GM18526 (cell line): ENCODE measurements around the gene MYBL2.

Source experiments
- POLR2A ChIP-seq: IDR thresholded peaks from 3 replicates; pipeline ENCODE4 v1.6.1; 2011; ENCODE audit not compliant: insufficient read length; ENCODE audit errors: extremely low read depth

The MYBL2 gene

DNA sequence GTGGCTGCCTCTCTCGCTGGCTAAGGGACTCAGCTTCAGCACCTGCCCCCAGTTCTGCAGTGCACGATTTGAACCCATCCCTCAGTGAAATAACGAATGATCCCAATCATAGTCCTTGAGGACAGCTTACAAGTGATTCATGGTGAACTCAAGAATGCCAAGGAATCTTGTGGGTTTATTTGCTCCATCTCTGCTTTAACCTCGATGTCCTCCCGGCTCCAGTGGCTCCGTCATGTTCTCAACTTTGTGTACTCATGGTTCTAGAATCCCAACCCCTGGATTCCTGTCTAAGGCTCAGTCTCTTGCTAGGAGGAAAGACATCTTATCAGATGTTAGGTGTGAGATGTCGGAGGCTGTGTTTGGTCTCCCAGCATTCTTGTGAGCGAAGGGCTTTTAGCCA lies 88.9 kb downstream of the MYBL2 start:
- TF ChIP-seq POLR2A = no peak

DNA sequence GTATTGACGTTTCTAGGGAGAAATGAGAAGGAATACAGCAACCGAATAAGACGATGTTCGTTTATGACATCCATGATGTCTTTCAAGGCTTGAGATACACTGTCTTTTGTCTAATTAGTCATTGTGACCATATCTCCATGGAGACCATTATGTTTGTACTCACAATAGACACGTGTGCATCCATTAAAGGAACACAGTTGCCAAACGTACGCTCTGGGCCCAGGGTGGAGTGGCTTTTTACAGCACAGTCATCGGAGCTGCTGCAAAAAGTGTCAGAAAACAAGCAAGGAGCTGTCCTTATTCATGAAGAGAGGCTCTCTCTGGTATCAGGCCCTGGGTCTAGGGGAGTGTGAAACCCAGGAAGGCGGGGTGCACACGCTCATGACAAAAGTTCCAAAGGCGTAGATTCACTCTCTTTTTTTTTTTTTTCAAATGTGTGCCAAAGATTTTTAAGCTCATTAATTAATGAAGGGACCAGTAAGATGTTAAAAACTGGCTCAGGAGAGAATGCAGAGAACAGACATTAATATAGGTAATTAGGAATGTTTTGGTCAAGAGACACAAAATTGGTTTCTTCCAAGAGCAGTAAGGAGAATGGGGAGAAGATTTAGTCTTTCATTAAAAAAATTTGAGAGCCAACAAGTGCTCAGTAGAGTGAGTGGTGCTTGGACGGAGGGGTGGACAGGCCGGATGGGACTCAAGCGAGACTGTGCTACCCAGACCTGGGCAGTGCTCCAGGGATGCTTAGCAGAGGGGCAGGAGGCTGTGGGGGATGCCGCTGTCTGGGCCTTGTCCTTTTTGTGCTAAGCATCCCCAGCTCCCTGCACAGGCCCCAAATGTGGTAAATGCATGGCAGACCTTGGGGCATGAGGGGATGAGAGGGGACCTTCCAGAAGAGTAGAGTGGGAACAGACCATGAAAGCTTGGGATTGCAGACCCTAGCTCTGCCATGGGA lies 94.7 kb downstream of the MYBL2 start:
- no peak for TF ChIP-seq POLR2A

DNA sequence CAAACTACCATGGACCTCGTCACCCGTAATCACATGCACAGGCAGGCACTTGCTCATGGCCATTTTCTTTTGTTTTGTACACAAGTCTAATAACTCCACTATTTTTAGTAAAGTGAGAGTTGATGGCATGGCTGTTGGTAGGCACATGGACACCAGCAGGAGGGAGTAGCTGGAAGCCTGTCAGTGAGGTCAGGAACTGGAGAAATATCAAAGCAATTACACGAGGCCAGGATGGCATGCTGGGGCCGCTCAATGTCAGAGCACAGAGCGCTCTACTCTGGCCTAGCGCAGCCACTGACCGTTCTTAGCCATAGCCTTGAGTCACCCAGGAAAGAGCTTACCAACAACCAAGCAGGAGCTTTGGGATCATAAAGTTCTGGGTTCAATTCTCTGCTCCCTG lies 96.0 kb downstream of the MYBL2 start:
- TF ChIP-seq POLR2A = no peak

DNA sequence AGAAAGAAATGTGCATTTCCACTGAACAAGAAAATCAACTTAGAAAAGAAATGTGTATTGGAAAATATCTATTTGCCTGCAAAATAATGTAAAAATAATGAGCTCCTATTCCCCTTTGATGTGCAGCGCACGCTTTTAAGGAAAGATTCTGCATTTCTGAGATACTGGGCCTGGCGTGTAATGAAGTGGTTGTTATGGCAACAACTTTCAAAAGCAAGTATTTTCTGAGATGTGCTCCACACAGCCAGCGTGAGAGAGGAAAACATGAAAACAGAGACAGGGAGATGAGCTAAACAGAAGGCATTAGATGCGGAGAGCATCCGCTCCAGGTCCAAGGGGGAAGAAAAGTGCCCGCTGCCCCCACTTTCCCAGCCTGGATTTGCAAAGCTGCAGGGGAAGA lies 99.0 kb downstream of the MYBL2 start:
- no peak for TF ChIP-seq POLR2A
